ENCODE data around the gene KXD1.
A peak's percentile ranks its signal among the peaks of the same experiment; 100 is the strongest.
"Not testable (repeated sequence)": the region's sequence is repeated elsewhere in the genome, so short reads cannot be mapped to it uniquely, and the experiment has no call there.

KXD1 gene

DNA sequence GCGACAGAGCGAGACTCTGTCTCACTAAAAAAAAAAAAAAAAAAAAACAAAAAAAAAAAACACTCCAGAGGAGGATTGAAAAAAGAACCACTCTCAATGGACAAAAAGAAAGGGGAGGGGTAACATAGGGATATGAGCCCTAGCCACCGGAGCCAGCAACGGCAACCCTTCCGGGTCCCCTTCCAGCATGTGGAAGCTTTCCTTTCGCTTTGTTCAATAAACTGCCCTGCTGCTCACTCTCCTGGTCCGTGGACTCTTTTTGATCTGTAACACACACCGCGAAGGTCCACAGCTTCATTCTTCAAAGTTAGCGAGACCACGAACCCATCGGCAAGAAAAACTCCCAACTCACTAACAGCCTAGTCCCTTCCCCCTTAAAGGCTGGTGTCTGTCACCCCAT, 29.9 kb downstream of the KXD1 start:
- DNase-seq: no peak

DNA sequence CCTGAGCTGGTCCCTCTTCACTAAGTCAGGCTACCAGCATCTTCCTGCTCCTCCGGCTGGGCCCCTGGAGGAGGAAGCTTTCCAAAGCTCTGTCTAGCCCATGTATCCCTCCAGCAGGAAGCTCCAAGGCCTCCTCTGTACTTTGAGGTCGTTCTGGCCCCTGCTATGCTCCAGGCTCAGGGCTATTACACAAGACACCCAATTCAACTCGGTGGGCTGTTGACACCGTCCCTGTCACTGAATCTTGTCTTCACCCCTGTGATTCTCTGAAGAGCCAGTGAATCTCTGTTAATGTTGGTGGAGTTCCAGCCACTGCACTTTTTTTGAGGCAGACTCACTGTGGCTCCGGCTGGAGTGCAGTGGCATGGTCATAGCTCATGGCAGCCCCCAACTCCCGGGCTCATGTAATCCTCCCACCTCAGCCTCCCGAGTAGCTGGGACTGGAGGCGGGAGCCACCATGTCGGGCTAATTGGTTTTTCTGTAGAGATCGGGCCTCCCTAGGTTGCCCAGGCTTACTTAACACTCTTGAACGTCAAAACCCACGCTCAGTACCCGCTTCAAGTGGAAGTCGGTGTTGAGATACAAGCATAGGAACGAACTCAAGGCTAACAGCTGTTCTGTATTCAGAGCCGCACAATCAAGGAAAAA, 30.4 kb downstream of the KXD1 start:
- DNase-seq: no peak

DNA sequence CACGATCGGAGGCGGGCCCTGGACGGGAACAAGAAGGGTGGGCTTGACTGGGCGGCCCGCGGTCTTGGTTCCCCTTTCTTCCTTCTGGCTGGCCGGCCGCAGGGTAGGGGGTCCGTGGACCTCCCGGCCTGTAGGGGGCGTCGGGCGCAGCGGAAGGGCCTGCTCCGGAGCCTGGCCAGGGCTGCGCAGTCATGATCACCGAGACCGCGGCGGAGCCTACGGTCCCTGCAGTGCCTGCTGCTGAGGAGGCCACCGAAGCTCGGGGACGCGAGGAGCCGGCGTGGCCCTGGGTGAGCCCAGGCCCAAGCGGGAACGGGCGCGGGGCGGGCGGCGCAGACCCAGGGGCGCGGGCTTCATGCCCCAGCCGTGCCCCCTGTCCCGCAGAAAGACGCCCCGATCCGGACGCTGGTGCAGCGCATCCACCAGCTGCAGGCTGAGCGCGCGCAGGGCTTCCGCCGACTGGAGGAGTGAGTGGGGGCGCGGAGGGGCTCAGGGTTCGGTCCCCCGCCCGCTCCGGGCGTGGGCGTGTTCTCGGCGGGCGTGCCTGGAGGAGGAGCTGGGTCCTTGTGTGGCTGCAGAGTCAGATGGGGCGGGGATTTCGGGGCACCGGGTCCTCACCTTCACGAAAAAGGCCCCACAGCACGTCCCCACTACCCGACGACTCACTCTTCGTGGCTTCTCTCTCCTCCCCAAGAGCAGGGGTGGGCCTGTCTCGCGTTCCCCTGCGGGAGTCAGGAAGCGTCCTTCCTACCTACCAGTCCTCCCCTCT, 31.1 kb downstream of the KXD1 start, which contains the start of gene REX1BD:
Gene REX1BD, plus strand, starts transcription at position 188 of the 769 bp plus-strand sequence. Its CDS starts 4 bp downstream, at position 192.
- DNase-seq: peak; percentile 87

DNA sequence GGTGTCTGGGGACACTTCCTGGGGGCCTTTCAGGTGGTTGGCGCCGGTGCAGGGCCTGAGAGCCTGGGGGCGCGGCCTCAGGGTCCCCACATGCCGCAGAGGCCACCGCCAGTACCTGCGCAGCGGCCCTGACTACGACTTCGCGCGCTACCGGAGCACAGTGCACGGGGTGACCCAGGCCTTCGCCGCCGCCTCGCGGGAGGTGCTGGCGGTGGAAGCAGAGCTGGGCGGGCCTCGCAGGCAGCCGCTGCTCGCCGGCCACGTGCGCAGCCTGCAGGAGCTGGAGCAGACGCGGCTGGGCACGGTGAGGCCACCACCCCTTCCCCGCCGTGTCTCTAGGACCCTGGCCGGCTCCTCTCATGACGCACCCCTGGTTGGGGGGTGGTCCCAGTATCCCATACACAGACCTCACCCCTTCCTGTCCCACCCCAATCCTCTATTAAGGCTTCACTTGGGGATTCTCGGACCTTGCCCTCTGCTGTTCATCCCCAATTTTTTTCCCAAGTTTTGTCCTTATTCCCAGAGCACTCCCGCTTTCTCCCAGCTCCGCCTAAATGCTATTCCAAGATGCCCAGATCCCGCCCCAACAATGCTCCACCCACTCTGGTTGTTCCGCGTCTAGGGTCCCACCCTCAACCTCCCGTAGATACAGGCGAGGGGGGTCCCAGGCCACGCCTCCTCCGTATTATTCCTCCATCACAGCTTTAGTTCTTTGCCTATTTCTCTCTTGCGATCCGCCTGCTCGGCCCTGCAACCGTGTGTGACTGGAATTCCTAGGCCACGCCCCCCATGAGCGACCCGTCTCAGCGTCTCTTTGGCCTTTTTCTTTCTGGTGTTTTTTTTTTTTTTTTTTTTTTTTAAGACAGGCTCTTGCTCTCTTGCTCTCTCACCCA, 32.0 kb downstream of the KXD1 start:
- peak; percentile 69 for DNase-seq

DNA sequence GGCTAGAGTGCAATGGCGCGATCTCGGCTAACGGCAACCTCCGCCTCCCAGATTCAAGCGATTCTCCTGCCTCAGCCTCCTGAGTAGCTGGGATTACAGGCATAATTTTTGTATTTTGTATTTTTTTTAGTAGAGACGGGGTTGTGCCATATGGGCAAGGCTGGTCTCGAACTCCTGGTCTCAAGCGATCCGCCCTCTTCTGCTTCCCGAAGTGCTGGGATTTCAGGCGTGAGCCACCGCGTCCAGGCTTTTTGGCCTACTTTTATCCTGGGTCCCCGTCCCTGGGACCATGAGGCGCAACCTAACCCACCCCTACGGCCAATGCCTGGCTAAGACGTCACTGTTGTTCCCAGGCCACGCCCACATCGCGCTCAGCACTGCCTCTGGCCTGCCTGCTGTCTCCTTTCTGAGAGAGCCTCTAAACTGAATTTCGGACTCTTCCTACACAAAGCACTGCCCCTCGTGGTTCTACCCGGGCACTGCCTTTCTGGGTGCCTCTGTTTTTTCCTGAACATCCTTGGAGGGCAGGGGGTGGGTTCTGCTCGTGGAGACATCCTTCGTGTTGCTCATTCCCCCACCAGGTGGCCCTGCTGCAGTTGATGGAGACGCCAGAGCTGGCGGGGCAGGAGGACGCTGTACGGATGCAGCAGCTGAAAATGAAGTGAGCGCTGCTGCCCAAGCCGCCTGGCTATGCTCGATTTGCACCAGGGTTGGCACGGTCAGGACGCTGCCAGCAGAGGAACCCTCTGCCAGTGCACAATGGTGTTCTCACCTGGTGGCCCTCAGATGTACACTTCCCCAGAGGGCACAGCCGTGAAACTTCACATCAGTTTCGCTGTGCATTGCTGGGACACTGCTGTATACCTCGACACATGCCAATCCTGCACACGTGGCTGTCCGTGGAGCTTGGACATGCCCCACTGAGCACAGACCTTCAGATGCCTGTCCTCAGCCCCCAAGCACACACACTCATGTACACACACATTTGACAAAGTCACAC, 32.9 kb downstream of the KXD1 start:
- DNase-seq: no peak

DNA sequence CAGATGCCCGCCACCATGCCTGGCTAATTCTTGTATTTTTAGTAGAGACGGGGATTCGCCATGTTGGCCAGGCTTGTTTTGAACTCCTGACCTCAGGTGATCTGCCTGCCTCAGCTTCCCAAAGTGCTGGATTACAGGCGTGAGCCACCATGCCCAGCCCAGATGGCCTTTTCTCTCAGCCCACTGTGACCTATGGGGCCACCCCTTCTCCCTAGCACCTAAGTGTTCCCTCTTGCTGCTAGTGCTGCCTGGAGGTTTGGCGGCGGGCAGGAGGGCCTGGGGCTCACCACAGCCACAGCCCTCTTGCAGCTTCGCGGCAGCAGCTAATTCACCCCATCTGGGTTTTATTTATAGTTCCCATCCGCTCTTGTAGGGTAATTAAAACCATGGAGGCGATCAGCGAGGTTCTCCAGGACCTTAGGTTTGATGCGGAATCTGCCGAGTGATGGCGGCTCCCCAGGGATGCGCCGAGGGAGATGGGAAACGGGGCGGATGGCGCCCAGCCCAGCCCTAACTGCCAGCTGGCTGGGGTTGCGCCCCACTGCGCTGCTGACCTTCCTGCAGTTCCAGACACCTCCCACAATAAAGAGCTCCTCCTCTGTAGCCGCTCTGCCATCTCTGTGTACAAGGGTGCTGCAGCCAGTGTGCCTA, 34.2 kb downstream of the KXD1 start:
- no peak for DNase-seq

DNA sequence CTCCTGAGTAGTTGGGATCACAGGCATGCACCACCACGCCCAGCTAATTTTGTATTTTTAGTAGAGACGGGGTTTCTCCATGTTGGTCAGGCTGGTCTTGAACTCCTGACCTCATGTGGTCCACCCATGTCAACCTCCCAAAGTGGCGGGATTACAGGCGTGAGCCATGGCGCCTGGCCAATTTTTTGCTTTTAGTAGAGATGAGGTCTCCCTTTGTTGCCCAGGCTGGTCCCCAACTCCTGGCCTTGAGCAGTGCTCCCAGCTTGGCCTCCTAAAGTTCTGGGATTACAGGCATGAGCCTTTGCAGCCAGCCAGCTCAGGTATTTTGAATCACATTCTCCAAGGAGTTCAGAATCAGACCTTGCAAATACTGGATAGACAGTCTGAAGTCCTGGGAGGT, 35.1 kb downstream of the KXD1 start:
- not testable (repeated sequence) for DNase-seq

DNA sequence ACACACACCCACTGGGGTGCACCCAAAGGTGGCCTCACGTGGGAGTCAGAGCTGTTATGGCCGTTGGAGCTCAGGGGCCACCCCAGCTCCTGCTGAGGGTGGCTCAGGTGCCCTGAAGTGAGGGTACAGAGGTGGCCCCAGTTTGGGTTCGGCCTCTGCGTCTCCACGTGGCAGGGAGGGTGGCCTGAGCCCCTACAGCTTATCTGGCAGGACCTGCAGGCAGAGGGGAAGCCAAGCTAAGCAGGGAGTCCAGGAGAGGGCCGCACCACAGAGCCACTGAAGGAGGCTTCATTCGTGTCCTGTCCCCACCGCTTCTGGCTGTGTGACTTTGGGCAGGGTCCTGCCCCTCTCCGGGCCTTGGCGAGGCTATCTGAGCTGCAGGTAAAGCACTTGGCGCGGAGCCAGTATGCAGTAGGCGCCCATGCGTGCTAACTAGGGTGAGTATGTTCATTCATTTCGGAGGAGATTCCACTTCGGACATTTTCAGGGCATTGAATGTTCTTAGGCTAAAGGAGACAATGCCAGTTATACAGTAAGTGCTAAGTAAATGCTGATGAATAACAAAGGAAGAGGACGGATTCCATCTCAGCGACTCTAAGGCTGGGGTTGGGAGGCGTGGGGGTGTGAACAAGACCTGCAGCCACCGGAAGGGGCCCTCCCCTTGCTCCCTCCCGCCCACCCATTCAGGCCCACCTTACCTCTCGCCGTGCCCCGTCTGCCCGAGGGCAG, 35.9 kb downstream of the KXD1 start:
- no peak for DNase-seq

DNA sequence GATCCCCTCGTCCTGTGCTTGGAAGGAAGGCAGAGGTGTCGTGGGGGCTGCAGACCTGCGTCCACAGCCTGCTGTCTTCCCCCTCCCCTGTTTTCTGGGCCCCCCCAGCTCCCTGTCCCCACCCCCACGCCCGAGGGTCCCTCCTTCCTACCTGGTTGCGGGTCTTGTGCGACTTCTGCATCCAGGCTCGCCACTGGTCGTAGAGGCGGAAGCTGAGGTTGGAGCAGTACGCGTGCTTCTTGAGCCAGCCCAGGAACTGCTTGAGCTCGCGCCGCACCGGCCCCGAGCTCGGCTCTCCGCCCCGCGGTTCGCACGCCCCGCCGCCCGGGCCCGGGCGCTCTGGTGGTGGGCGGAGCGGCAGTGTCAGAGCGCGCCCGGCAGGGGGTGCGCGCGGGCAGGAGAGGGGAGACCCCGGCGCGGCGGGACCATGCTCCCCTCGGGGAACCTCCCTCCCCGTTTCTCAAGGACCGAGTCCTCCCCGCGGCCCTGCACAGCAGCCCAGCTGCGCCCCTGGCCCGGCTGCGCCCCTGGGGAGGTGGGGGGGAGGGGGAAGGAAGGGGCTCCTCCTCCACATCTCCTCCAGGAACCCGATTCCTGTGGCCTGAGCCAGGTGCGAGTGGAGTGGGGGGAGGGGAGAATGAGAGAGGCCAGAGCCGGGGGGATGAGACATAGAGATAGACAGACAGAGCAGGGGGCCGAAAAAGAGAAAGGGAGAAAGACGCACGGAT, 36.6 kb downstream of the KXD1 start:
- DNase-seq: peak; percentile 78

DNA sequence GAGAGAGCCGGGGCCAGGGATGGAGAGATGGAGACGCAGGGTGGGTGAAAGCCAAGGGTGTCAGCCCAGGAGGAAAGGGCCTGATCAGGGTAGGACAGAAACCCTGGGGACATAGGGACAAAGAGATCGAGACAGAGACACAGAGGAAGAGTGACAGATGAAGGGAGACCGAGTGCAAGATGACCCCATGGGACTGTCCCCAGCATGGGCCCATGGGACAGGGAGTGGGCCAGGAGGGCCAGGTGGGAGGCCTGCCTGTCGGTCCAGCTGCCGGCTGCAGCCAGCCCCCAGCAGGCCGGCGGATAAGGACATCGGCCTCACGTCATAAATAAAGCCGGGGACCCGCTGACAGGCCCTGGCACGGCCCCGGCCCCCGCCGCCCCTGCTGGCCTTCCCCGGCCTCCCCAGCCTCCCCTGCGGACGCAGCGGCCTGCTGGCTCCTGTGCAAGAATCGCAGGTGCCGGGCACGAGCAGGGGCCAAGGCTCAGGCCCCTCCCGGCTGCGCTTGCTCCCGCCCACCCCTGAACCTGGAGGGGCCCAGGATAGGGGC, 37.2 kb downstream of the KXD1 start:
- DNase-seq: no peak

DNA sequence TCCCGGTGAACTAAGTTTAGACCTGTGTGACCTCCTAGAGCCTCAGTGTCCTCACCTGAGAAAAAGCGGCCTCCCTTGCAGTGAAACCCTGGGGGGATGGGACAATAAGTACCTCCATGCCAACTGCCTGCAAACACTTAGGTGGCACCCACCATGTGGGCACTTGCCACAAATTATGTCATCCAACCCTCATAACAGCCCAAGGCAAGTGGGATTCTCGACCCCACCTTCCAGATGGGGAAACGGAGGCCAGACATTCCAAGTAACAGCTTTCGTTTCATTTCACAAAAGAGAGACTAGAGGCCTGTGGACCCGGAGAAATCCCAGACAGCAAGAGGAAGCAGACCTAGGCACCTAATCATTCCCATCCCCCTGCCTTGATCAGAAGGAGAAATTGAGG, 37.8 kb downstream of the KXD1 start:
- no peak for DNase-seq

DNA sequence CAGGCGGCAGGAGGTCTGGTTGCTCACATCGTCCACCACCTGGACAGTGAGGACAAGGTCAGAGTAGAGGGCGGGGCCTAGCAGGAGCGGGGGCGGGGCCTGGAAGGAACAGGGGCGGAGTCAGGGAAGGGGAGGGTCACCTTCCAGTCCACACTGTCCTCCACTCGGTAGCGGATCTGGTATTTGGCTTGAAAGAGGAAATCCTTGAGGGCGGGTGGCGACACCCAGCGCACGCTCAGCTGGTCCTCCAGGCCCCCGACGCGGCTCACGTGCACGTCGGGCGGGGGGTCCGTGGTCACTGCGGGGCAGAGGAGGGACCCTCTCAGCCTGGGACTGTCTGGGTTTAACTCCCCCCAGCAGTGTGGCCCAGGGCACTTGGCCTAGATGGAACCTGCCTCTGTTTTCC, 39.1 kb downstream of the KXD1 start:
- no peak for DNase-seq

DNA sequence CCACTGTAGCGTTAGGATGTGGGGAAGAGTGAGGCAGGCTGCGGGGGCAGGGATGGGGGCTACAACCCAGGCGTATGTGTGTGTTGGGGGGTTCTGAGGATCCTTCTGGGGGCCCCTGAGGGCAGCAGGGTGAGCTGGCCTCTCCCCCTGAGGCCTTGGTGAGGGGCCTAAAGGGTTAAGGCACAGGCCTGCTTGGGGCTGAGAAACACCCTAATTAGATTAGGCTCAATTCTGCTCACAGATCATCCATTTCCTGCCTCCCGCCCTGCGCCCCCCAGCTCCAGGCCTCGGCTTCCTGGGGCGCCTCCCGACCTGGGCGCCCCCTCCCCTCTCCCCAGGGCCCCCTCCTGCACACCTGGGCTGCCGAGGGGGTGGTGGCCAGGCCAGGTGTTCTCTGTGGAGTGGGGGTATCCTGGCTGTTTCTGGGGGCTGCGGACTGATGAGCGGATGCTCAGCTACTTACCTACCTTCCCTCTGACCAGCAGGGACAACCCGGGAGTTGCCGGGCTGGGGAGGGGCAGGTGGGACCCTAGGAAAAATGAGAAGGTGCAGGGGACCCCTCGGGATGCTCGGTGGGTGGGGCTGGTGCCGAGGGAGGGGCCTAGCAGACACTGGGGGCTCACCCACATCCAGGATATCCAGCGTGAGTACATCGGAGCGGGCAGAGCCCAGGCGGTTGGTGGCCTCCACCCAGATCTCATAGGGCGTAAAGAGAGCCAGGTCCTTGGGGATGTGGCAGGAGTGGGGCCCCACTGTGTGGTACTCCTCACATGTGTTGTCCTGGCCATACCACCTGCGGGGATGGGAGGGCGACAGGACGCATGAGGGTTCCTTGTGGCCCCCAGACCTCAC, 40.4 kb downstream of the KXD1 start:
- DNase-seq: no peak

DNA sequence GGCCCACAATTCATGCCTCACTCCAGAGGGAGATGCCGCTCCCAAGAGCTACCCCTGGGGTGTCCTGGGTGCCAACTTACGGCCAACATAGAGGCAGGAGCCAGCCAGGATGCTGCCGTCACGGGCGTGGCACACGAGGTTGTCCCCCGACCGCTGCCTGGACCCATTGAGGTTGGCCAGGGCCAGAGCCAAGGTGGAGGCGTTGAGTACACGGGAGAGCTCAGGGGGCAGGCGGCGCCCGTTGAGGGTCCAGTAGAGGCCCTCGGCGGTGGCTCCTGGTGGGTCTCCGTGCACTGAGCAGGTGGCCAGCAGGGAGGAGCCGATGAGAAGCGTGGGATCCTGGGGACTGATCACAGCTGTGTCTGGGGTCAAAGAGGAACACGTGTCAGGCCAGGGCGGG, 41.8 kb downstream of the KXD1 start:
- DNase-seq: no peak

DNA sequence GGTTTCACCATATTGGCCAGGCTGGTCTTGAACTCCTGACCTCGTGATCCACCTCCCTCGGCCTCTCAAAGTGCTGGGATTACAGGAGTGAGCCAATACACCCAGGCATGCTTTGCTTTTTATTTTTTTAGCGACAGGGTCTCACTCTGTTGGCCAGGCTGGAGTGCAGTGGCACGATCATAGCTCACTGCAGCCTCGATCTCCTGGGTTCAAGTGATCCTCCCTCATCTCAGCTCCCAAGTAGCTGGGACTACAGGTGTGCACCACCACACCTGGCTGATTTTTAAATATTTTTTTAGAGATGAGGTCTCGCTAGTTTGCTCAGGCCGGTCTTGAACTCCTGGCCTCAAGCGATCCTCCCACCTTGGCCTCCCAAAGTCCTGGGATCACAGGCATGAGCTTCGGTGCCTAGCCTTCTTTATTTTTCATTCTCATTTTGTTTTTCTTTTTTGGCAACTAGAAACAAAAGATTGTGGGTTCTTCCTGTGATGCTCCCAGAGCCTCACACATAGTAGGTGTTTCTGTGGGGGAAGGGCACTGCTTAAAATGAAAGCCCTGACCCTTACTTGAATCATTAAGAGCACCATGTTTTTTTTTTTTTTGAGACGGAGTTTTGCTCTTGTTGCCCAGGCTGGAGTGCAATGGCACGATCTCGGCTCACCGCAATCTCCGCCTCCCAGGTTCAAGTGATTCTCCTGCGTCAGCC, 43.2 kb downstream of the KXD1 start:
- DNase-seq: not testable (repeated sequence)

DNA sequence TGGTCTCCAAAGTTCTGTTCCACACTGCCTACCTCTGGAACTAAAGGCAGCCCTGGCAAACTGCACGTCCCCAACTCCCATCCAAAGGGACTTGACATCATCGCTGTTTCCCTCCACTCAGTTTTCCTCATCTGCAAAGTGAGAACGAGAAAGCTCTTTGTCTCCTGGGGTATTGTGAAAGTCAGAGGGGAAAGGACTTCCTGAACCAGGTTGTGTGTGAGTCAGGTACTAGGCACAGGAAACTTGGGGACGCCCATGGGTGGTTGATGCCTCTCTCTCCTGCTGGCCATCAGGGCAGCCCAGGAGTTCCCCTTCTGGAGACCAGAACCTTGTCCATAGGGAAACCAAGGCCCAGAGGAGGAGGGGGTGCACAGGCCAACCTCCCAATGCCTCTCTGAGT, 44.2 kb downstream of the KXD1 start:
- no peak for DNase-seq

DNA sequence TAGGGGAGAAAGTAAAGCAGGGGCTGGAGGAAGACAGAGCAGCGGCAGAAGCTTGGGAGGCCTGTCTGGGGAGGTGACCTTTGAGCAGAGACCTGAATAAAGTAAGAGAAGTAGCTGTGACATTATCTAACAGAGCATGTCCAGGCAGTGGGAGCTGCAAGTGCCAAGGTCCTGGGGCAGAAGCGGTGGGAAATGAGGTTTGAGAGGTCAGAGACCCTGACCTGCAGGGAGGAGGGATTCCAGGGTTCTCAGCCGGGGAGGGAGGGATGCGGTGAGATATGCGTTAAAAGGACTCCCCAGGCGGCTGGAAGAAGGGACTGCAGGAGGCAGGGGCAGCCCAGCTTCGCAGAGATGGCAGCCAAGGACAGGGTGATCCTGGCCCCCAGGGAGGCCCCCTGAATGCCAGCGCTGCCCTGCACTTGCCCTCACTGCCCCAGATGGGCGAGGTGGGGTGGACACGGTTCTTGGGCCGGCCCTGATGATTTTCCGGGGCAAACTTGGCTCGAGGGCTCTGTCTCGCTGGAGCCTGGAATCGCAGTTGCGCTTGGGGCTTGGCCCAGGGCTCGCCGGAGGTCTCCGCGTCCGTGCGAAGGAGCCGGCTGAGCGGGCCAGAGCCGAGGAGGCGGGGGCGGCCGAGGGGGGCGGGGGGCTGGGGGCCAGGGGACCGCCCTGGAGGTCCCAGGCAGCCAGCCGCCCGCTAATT, 45.7 kb downstream of the KXD1 start:
- DNase-seq: peak; percentile 37

Measured in stimulated activated CD4-positive, alpha-beta T cell treated with anti-CD3 and anti-CD28 coated beads, Interleukin-4, amount 100 ng/mL, for 24 hours (primary cell).